Measurements from ENCODE around the gene DHX34.

Gene DHX34

DNA sequence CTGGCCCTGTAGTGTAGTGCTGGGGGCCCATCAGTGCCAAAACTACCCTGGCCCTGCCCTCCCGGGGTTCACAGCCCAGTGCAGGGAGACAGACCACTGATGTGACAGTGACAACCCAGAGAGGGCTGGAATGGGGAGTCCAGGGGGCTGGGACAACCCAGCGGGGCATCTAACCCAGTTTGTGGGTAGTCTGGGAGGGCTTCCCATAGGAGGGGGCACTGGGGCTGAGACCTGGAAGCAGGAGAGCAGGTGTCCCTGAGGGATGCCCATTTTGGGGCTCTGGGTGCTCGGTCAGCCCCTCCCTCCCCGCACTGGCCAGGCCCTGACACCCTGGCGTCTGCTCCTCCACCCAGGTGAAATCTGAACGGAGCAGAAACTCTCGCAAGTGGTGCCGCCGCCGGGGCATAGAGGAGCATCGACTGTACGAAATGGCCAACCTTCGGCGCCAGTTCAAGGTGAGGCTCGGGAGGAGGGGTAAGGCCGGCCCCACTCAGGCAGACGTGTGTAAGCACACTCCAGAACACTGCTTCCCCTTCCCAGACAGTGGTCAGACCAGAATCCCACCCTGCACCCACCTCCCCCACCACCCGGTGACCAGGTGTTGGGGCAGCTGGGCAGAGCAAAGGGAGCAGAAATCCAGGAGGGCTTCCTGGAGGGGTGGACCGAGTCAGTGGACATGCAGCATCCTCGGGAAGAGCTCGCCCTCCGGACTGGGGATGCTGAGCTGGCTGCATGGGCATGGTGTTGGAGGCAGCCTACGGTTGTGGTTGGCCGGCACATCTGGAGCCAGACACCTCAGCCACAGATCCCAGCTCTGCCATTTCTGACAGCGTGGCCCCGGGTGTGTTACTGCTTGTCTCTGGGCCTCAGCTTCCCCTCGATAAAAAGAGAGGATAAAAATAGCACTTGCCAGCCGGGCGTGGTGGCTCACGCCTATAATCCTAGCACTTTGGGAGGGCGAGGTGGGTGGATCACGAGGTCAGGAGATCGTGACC lies 24.4 kb downstream of the DHX34 start:
- Histone ChIP-seq H3K9me2 (replicated peaks; ENCODE audit: control insufficient read depth, low read length) (no peaks in the 10 kb centered on the region), H3K36me3 (ENCODE audit: control insufficient read depth, low read length) (peaks cover 87% of the 10 kb centered on the region), H3F3A (ENCODE audit: control insufficient read depth, insufficient read depth) (no peaks in the 10 kb centered on the region), H3K4me3 (ENCODE audit: low read length) (no peak overlapping the region), H3K4me2 (ENCODE audit: low read length) (no peak overlapping the region), H3K27me3 (ENCODE audit: control insufficient read depth, low read length) (no peaks in the 10 kb centered on the region), H3K79me2 (ENCODE audit: control insufficient read depth, low read length) (no peaks in the 10 kb centered on the region), H3K9me3 (ENCODE audit: control insufficient read depth, insufficient read depth, low read length) (no peaks in the 10 kb centered on the region), H3K4me1 (ENCODE audit: control insufficient read depth, low read length) (no peaks in the 10 kb centered on the region), H4K20me1 (ENCODE audit: control insufficient read depth, insufficient read depth, low read depth, low read length) (no peaks in the 10 kb centered on the region), H3K27ac (ENCODE audit: low read depth, low read length) (no peak overlapping the region)
- TF ChIP-seq, protein P1, sequence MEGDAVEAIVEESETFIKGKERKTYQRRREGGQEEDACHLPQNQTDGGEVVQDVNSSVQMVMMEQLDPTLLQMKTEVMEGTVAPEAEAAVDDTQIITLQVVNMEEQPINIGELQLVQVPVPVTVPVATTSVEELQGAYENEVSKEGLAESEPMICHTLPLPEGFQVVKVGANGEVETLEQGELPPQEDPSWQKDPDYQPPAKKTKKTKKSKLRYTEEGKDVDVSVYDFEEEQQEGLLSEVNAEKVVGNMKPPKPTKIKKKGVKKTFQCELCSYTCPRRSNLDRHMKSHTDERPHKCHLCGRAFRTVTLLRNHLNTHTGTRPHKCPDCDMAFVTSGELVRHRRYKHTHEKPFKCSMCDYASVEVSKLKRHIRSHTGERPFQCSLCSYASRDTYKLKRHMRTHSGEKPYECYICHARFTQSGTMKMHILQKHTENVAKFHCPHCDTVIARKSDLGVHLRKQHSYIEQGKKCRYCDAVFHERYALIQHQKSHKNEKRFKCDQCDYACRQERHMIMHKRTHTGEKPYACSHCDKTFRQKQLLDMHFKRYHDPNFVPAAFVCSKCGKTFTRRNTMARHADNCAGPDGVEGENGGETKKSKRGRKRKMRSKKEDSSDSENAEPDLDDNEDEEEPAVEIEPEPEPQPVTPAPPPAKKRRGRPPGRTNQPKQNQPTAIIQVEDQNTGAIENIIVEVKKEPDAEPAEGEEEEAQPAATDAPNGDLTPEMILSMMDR (IDR thresholded peaks at IDR 0.05; ENCODE audit: low read depth, low read length, poor library complexity, severe bottlenecking) = no peak
- TF ChIP-seq EZH2phosphoT487 (IDR thresholded peaks at IDR 0.05; ENCODE audit: borderline replicate concordance, low read length) = no peak

DNA sequence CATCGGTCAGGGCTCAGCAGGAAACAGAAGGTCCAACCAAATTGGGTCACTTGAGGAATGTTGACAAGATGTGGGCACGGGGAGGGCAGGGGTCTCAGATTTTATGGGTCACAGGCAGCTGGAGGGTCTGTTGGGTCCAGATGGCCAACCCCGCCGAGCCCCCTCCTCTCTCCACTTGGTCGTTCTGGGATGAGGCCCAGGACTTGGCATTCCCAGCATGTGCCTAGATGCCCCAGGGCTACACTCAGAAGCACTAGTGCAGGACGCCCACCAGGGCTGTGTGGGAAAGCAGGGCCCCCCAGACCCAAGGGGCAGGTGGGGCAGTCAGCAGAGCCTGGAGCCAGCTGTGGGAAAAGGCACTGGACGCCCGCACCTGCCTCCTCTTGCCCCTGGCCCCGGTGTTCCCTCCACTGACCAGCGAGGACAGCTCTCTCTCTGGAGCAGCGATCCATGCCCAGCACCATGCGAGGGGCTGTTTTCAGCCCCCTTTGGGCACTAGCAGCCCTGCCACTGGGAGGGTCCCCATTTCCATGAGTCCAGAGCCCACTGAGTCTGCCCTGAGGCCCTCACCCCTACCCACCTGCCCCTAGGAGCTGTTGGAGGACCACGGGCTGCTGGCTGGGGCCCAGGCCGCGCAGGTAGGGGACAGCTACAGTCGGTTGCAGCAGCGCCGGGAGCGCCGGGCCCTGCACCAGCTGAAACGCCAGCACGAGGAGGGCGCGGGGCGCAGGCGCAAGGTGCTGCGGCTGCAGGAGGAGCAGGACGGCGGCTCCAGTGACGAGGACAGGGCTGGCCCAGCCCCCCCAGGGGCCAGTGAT lies 26.0 kb downstream of the DHX34 start:
- Histone ChIP-seq H3K4me1 (ENCODE audit: control insufficient read depth, low read length) (peaks cover 11% of the 10 kb centered on the region), H3K27ac (ENCODE audit: low read depth, low read length) (no peak overlapping the region), H3K4me2 (ENCODE audit: low read length) (no peak overlapping the region), H3K9me3 (ENCODE audit: control insufficient read depth, insufficient read depth, low read length) (no peaks in the 10 kb centered on the region), H3F3A (ENCODE audit: control insufficient read depth, insufficient read depth) (no peaks in the 10 kb centered on the region; the same call in 1 of the 2 replicates), H3K9me2 (replicated peaks; ENCODE audit: control insufficient read depth, low read length) (no peaks in the 10 kb centered on the region), H3K36me3 (ENCODE audit: control insufficient read depth, low read length) (peaks cover 82% of the 10 kb centered on the region), H3K4me3 (ENCODE audit: low read length) (no peak overlapping the region), H3K27me3 (ENCODE audit: control insufficient read depth, low read length) (no peaks in the 10 kb centered on the region), H3K79me2 (ENCODE audit: control insufficient read depth, low read length) (no peaks in the 10 kb centered on the region), H4K20me1 (ENCODE audit: control insufficient read depth, insufficient read depth, low read depth, low read length) (no peaks in the 10 kb centered on the region)
- TF ChIP-seq, protein P1 (IDR thresholded peaks at IDR 0.05; ENCODE audit: low read depth, low read length, poor library complexity, severe bottlenecking) = no peak
- TF ChIP-seq EZH2phosphoT487 (IDR thresholded peaks at IDR 0.05; ENCODE audit: borderline replicate concordance, low read length) = no peak

DNA sequence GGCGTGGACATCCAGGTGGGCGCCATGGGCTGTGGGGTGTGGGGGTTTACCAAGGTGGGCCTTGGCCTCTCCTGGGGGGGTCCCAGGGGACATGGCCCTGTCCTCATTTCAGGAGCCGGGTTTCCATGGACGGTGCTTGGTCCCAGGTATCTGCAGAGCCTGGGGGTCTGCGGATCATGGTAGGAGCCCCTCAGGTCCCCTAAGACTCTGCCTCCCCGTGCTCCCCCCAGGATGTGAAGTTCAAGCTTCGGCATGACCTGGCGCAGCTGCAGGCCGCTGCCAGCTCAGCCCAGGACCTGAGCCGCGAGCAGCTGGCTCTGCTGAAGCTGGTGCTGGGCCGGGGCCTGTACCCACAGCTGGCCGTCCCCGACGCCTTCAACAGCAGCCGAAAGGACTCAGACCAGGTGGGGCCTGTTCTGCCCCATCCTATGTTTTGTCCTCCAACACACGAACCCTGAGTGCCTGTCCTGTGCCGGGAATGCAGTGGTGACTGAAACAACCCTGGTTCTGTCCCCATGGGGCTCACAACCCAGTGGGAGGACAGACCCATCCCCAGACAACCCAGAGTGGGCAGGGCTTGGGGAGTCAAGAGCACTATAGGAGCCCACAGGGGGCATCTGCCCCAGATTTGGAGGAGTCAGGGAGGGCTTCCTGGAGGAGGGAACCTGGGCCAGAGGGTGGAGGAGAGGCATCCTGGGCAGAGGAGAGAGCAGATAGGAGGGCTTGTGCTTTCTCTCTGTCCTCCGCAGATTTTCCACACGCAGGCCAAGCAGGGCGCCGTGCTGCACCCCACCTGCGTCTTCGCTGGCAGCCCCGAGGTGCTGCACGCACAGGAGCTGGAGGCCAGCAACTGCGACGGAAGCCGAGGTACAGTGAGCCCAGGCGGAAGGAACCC lies 26.8 kb downstream of the DHX34 start:
- Histone ChIP-seq H3K79me2 (ENCODE audit: control insufficient read depth, low read length) (no peaks in the 10 kb centered on the region), H3K9me2 (replicated peaks; ENCODE audit: control insufficient read depth, low read length) (no peaks in the 10 kb centered on the region), H3K27ac (ENCODE audit: low read depth, low read length) (no peak overlapping the region), H3K4me3 (ENCODE audit: low read length) (no peak overlapping the region), H4K20me1 (ENCODE audit: control insufficient read depth, insufficient read depth, low read depth, low read length) (no peaks in the 10 kb centered on the region), H3K9me3 (ENCODE audit: control insufficient read depth, insufficient read depth, low read length) (no peaks in the 10 kb centered on the region), H3F3A (ENCODE audit: control insufficient read depth, insufficient read depth) (no peaks in the 10 kb centered on the region; the same call in 1 of the 2 replicates), H3K36me3 (ENCODE audit: control insufficient read depth, low read length) (peaks cover 85% of the 10 kb centered on the region), H3K27me3 (ENCODE audit: control insufficient read depth, low read length) (no peaks in the 10 kb centered on the region), H3K4me2 (ENCODE audit: low read length) (no peak overlapping the region), H3K4me1 (ENCODE audit: control insufficient read depth, low read length) (peaks cover 19% of the 10 kb centered on the region)
- TF ChIP-seq, protein P1 (IDR thresholded peaks at IDR 0.05; ENCODE audit: low read depth, low read length, poor library complexity, severe bottlenecking) = no peak
